SJSA1 (cell line): ENCODE results near the gene EEPD1. TPM values are rescaled to one million over a fixed set of nuclear protein-coding genes. Genes with fewer than 3 reads are reported as not detected.
"Not testable (repeated sequence)": the region's sequence is repeated elsewhere in the genome, so short reads cannot be mapped to it uniquely, and the experiment has no call there.

Experiments used
- DNase-seq, 2 experiments: peaks; one replicate each; pipeline ENCODE4 v3.0.0-alpha.2; 2015 to 2020; ENCODE audit warnings: low spot score in 2 of 2, low read depth in 1 of 2
- H3K27ac ChIP-seq: fragments of 250-450 bp; sonication (Bioruptor Pico); 2 replicates; pipeline ENCODE4 v1.5.1; 2020; ENCODE audit warnings: mild to moderate bottlenecking, moderate library complexity
- H3K27me3 ChIP-seq: fragments of 250-450 bp; sonication (Bioruptor Pico); replicated peaks from 2 replicates; pipeline ENCODE4 v1.5.1; 2020; ENCODE audit warnings: mild to moderate bottlenecking, moderate library complexity
- H3K36me3 ChIP-seq: fragments of 250-450 bp; sonication (Bioruptor Pico); 2 replicates; pipeline ENCODE4 v1.5.1; 2020; ENCODE audit warnings: mild to moderate bottlenecking
- H3K4me1 ChIP-seq: fragments of 250-450 bp; sonication (Bioruptor Pico); replicated peaks from 2 replicates; pipeline ENCODE4 v1.6.1; 2021; ENCODE audit warnings: mild to moderate bottlenecking
- H3K4me3 ChIP-seq: fragments of 250-450 bp; sonication (Bioruptor Pico); 2 replicates; pipeline ENCODE4 v1.5.1; 2020; ENCODE audit warnings: mild to moderate bottlenecking
- H3K9me3 ChIP-seq: fragments of 250-450 bp; sonication (Bioruptor Pico); replicated peaks from 2 replicates; pipeline ENCODE4 v1.5.1; 2020; ENCODE audit warnings: mild to moderate bottlenecking
- total RNA-seq: library from RNA; depleted of rRNA; stranded (reverse); fragments of >200 nt; shearing (Covaris generic); gene quantifications from 2 replicates; pipeline ENCODE4 v1.2.3, GENCODE V29; 2014

Gene EEPD1
- total RNA-seq, 1 experiment from 2014 or later: 12.4 TPM

GRCh38 chr7:36137754-36138153 lies 15.3 kb upstream of the EEPD1 start:
- H3K36me3 ChIP-seq: no peaks in the 10 kb centered on the region

DNA sequence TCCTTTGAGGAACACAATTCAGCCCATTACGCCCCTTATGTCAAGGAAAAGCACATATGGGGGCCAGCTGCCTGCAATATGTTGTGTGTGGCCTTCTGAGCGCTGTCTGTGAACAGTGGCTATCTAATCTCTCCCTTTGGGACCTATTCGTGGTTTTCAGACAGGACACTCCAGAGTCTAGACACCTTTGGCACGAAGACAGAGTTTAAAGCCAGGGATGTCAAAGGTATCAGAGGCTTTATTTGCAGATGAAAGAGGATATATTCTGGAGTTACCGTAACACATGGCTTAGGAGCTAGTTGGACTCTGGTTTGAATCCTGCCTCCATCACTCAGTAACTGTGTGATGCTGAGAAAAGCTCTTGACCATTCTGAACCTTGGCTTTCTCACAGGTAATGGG lies 14.8 kb upstream of the EEPD1 start:
- Histone ChIP-seq H3K9me3 (no peaks in the 10 kb centered on the region), H3K27ac (no peak overlapping the region), H3K36me3 (no peaks in the 10 kb centered on the region), H3K4me3 (no peak overlapping the region), H3K4me1 (no peaks in the 10 kb centered on the region), H3K27me3 (no peaks in the 10 kb centered on the region)
- no peak for DNase-seq

More at GRCh38 chr7:36137754-36138153, 15.3 kb upstream of the EEPD1 start:
- Histone ChIP-seq H3K4me1 (no peaks in the 10 kb centered on the region), H3K27ac (no peak overlapping the region), H3K4me3 (no peak overlapping the region), H3K9me3 (no peaks in the 10 kb centered on the region), H3K27me3 (no peaks in the 10 kb centered on the region)
- no peak for DNase-seq

- Histone ChIP-seq H3K36me3 (no peaks in the 10 kb centered on the region), H3K4me3 (no peak overlapping the region), H3K9me3 (no peaks in the 10 kb centered on the region), H3K27me3 (no peaks in the 10 kb centered on the region), H3K4me1 (no peaks in the 10 kb centered on the region), H3K27ac (no peak overlapping the region)
- DNase-seq: no peak
Observed at GRCh38 chr7:36141351-36141750, 11.7 kb upstream of the EEPD1 start.

- Histone ChIP-seq H3K27me3 (no peaks in the 10 kb centered on the region), H3K27ac (no peak overlapping the region), H3K4me1 (no peaks in the 10 kb centered on the region), H3K9me3 (no peaks in the 10 kb centered on the region), H3K4me3 (no peak overlapping the region), H3K36me3 (no peaks in the 10 kb centered on the region)
- DNase-seq: no peak
Observed at GRCh38 chr7:36141850-36142249, 11.2 kb upstream of the EEPD1 start.

GRCh38 chr7:36144189-36144588 lies 8.9 kb upstream of the EEPD1 start:
- H3K4me3 ChIP-seq: no peak overlapping the region
- H3K36me3 ChIP-seq: no peaks in the 10 kb centered on the region
- no peak overlapping the region for H3K27ac ChIP-seq
- no peak for DNase-seq
- H3K27me3 ChIP-seq: no peaks in the 10 kb centered on the region
- no peaks in the 10 kb centered on the region for H3K4me1 ChIP-seq
- no peaks in the 10 kb centered on the region for H3K9me3 ChIP-seq

DNA sequence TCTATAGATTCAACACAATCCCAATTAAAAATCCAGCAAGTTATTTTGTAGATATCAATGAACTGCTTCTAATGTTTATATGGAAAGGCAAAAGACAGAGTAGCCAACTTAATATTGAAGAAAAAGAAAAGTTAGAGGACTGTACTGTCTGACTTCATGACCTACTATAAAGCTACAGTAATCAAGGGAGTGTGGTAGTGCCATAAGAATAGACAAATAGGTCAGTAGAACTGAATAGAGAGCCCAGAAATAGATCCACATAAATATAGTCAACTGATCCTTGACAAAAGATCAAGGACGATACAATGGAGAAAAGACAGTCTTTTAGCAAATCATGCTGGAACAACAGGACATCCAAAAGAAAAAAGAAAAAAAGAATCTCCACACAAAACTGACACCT lies 7.4 kb upstream of the EEPD1 start:
- Histone ChIP-seq H3K36me3 (no peaks in the 10 kb centered on the region), H3K9me3 (no peaks in the 10 kb centered on the region), H3K4me1 (no peaks in the 10 kb centered on the region), H3K4me3 (no peak overlapping the region), H3K27ac (no peak overlapping the region), H3K27me3 (no peaks in the 10 kb centered on the region)
- DNase-seq: no peak

GRCh38 chr7:36147361-36147760 lies 5.7 kb upstream of the EEPD1 start:
- Histone ChIP-seq H3K36me3 (no peaks in the 10 kb centered on the region), H3K4me1 (peaks cover 2% of the 10 kb centered on the region)
- no peak for DNase-seq

DNA sequence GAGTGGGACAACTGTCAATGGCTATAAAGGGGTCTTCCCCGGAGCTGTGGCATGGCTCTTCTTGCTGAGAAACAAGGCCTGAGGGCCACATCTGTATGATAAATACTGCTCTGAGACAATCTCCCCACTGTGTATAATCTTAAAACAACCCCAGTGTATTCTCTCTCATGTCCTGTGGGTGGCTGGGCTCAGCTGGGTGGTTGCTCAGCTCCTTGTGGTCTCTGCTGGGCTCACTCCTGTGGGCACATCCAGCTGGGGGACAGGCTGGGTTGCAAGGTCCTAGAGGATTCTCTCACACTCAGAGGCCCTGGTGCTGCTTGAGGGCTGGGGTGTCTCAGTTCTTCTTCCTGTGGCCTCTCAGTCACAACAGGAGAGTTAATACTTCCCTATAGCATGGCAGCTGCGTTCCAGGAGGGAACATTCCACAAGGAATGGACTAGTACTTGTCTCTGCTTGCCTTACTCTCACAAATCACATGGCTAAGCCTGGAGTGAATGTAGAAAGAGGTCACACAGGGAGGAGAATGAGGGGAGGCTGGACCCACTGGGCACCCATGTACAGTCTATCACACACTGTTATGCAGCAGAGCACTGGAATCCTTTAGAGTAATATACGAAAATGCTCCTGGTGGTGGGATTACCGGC lies 4.5 kb upstream of the EEPD1 start:
- no peaks in the 10 kb centered on the region for H3K36me3 ChIP-seq
- H3K27ac ChIP-seq: no peak overlapping the region
- DNase-seq: no peak
- no peak overlapping the region for H3K4me3 ChIP-seq
- no peaks in the 10 kb centered on the region for H3K27me3 ChIP-seq
- H3K9me3 ChIP-seq: no peaks in the 10 kb centered on the region
- peaks cover 5% of the 10 kb centered on the region for H3K4me1 ChIP-seq

More at GRCh38 chr7:36147361-36147760, 5.7 kb upstream of the EEPD1 start:
- Histone ChIP-seq H3K4me3 (no peak overlapping the region), H3K9me3 (no peaks in the 10 kb centered on the region), H3K27ac (no peak overlapping the region), H3K27me3 (no peaks in the 10 kb centered on the region)

DNA sequence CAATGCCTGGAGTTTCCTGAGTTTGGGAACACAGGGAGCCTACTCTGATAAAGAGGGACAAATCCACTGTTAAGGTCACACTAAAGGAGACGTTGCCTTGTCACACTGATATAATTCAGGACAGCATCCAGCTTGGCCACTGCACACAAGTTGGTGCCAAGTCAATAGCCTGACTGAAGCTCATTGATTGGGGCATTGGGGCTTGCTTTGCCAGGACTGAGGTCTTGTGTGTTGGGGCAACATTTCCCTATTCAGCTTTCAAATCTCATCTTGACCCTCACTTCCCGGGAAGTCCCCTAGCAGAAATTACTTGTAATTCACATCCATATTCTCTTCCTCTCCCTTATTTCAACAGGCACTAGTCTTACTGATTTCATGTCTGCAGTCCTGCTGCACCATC lies 3.8 kb upstream of the EEPD1 start:
- not testable (repeated sequence) for H3K4me3 ChIP-seq, H3K9me3 ChIP-seq, DNase-seq, H3K27me3 ChIP-seq, H3K36me3 ChIP-seq, H3K27ac ChIP-seq
- peaks cover 12% of the 10 kb centered on the region for H3K4me1 ChIP-seq

GRCh38 chr7:36149694-36150452 lies 3.2 kb upstream of the EEPD1 start:
- DNase-seq: no peak
- H3K4me3 ChIP-seq: no peak overlapping the region
- peaks cover 18% of the 10 kb centered on the region for H3K4me1 ChIP-seq
- H3K27ac ChIP-seq: no peak overlapping the region
- peaks cover 3% of the 10 kb centered on the region; the same call in 1 of the 2 replicates for H3K36me3 ChIP-seq
- H3K27me3 ChIP-seq: no peaks in the 10 kb centered on the region
- H3K9me3 ChIP-seq: no peaks in the 10 kb centered on the region

DNA sequence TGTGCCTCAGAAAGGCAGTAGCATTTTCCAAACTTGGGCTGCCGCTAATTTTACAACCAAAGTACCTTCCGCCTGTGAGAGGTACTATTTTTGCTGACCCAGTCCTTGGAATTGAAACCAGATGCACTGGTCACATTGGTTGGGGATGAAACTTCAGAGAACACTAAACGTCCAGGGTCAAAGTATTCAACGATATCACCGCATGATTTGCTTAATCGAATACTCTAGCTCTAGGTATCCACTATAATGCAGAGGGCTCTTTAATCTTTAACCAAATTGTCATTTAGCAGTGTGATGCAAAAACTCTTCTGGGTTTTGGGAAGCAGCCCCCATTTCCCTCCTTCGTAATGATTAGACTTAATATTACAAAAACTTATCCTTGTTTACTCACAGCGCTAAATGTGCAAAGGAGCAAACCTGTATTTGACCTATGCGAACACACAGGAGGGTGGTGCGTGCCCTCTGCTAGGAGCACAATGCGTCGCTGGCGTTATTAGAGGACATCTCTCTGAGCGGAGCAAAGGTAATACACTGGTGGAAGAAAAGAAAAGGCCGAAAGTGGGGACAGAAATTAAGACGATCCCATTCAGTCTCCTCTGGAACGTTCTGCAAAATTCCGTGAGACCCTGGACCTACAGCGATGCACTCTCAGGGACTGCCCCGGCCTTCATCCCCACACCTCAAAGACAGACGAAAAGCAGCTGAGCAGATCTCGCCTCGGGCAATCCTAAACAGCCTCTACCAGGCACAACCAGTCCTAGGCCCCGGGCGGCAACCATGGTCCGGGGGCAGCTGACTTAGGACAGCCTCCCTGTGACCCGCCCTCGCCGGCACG lies 916 bp upstream of the EEPD1 start:
- H3K27me3 ChIP-seq: no peaks in the 10 kb centered on the region
- H3K4me1 ChIP-seq: peaks cover 33% of the 10 kb centered on the region
- DNase-seq: no peak
- peaks cover 10% of the 10 kb centered on the region; the same call in 1 of the 2 replicates for H3K36me3 ChIP-seq
- H3K4me3 ChIP-seq: peak overlapping the region; percentile 63
- H3K9me3 ChIP-seq: no peaks in the 10 kb centered on the region
- peak overlapping the region; percentile 23; the same call in 1 of the 2 replicates for H3K27ac ChIP-seq

DNA sequence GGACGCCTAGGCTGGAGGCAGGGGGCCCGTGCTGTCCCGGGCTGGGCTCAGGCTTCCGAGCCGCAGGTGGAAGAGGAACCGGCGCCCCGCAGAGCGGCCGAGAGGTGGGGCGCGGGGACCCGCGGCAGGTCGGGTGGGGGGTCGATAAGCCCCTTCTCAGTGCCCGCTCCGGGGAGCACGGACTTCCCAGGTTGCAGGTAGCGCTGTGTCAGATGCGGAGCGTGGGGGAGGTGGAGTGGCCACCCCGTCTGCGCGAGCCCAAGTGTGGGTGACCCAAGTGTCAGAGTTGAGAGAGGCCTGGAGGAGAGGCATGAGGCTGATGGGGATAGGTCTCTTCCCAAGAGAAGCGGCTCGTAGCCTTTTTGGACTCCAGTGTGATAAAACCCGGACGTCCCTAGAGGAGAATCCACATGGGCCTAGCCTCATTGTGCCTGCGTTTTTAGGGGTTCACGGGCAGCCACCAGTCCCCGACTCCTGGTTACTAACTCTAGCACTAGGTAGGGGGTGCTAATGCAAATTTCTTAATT lies 580 bp downstream of the EEPD1 start:
- Histone ChIP-seq H3K27me3 (no peaks in the 10 kb centered on the region), H3K27ac (no peak overlapping the region), H3K9me3 (no peaks in the 10 kb centered on the region), H3K36me3 (peaks cover 10% of the 10 kb centered on the region; the same call in 1 of the 2 replicates), H3K4me1 (peaks cover 33% of the 10 kb centered on the region), H3K4me3 (peak overlapping the region; percentile 63)
- no peak for DNase-seq

DNA sequence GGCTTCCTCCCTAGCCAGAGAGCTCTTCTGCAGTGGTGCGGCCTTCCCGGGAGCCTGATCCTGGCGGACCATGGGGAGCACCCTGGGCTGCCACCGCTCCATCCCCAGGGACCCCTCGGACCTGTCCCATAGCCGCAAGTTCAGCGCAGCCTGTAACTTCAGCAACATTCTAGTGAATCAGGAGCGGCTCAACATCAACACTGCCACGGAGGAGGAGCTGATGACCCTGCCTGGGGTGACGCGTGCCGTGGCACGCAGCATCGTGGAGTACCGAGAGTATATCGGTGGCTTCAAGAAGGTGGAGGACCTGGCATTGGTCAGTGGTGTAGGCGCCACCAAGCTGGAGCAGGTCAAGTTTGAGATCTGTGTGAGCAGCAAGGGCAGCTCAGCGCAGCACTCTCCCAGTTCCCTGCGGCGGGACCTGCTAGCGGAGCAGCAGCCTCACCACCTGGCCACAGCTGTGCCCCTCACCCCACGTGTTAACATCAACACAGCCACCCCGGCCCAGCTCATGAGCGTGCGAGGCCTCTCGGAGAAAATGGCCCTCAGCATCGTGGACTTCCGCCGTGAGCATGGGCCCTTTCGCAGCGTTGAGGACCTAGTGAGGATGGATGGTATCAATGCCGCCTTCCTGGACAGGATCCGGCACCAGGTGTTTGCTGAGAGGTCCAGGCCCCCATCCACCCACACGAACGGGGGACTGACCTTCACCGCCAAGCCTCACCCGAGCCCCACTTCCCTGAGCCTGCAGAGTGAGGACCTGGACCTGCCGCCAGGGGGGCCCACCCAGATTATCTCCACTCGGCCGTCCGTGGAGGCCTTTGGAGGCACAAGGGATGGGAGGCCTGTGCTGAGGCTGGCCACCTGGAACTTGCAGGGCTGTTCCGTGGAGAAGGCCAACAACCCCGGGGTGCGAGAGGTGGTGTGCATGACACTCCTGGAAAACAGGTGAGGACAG lies 1.5 kb downstream of the EEPD1 start:
- Histone ChIP-seq H3K9me3 (no peaks in the 10 kb centered on the region), H3K27ac (no peak overlapping the region), H3K27me3 (no peaks in the 10 kb centered on the region), H3K4me3 (no peak overlapping the region), H3K36me3 (peaks cover 10% of the 10 kb centered on the region; the same call in 1 of the 2 replicates), H3K4me1 (peaks cover 33% of the 10 kb centered on the region)
- DNase-seq: no peak
